Mesodermal cell (in vitro differentiated cells): ENCODE data around the gene CCL4.
"Not testable (repeated sequence)": the region's sequence is repeated elsewhere in the genome, so short reads cannot be mapped to it uniquely, and the experiment has no call there.

Experiments used
- H3K27ac ChIP-seq: 2 replicates; pipeline ENCODE4 v1.7.0; 2013; ENCODE audit warnings: mild to moderate bottlenecking, low read depth, low read length, moderate library complexity; ENCODE audit not compliant: severe bottlenecking
- H3K36me3 ChIP-seq: 2 replicates; pipeline ENCODE4 v1.7.1; 2013; ENCODE audit warnings: mild to moderate bottlenecking, low read length, moderate library complexity; ENCODE audit not compliant: control insufficient read depth, insufficient read depth
- H3K4me1 ChIP-seq: one replicate; pipeline ENCODE4 v1.7.1; 2013; ENCODE audit warnings: mild to moderate bottlenecking, low read length; ENCODE audit not compliant: insufficient read depth, control insufficient read depth, poor library complexity, severe bottlenecking
- H3K4me3 ChIP-seq: 2 replicates; pipeline ENCODE4 v1.7.0; 2013; ENCODE audit warnings: low read length, control low read depth, mild to moderate bottlenecking; ENCODE audit not compliant: insufficient read depth, poor library complexity, severe bottlenecking; ENCODE audit errors: extremely low read depth
- H3K9me3 ChIP-seq: 2 replicates; pipeline ENCODE4 v1.7.1; 2013; ENCODE audit warnings: mild to moderate bottlenecking, low read length, moderate library complexity; ENCODE audit not compliant: control insufficient read depth
- whole genome bisulfite sequencing, 2 experiments: methylation state at CpG; one replicate each; pipeline ENCODE4 v1.1.5; 2013; ENCODE audit warnings: missing lambda C conversion rate in 2 of 2; ENCODE audit not compliant: insufficient coverage in 2 of 2; 5-methylcytosine and 5-hydroxymethylcytosine counted together

The CCL4 gene

GRCh38 chr17:36104246-36104645, 619 bp downstream of the CCL4 start:
- no CpG with 5 or more reads among the region's 7 CpGs for WGBS, 2 experiments
- not testable (repeated sequence) for H3K36me3 ChIP-seq, H3K9me3 ChIP-seq, H3K27ac ChIP-seq, H3K4me3 ChIP-seq, H3K4me1 ChIP-seq

GRCh38 chr17:36104701-36105181, 1.1 kb downstream of the CCL4 start:
- H3K9me3 ChIP-seq: no peaks in the 10 kb centered on the region
- H3K4me1 ChIP-seq: no peaks in the 10 kb centered on the region
- WGBS, 2 experiments: 86 to 88% methylated on average over 4 of the region's 4 CpGs
- H3K4me3 ChIP-seq: no peak overlapping the region
- no peaks in the 10 kb centered on the region for H3K36me3 ChIP-seq
- H3K27ac ChIP-seq: no peak overlapping the region

- no peak overlapping the region for H3K4me3 ChIP-seq
- H3K4me1 ChIP-seq: no peaks in the 10 kb centered on the region
- no peaks in the 10 kb centered on the region for H3K9me3 ChIP-seq
- no peak overlapping the region for H3K27ac ChIP-seq
- 94 to 100% methylated on average over 2 of the region's 5 CpGs for WGBS, 2 experiments
- no peaks in the 10 kb centered on the region for H3K36me3 ChIP-seq
Measured at GRCh38 chr17:36105781-36106492, 2.3 kb downstream of the CCL4 start.

GRCh38 chr17:36106493-36106835, 2.8 kb downstream of the CCL4 start:
- Histone ChIP-seq H3K4me3 (no peak overlapping the region), H3K36me3 (no peaks in the 10 kb centered on the region), H3K27ac (no peak overlapping the region), H3K4me1 (no peaks in the 10 kb centered on the region), H3K9me3 (no peaks in the 10 kb centered on the region)
- 94 to 100% methylated on average over 2 to 6 of the region's 6 CpGs for WGBS, 2 experiments

GRCh38 chr17:36107660-36108059, 4.0 kb downstream of the CCL4 start:
- whole genome bisulfite sequencing, 2 experiments: no CpG with 5 or more reads among the region's 3 CpGs
- peaks cover 3% of the 10 kb centered on the region for H3K9me3 ChIP-seq
- H3K4me1 ChIP-seq: no peaks in the 10 kb centered on the region
- H3K27ac ChIP-seq: no peak overlapping the region
- no peaks in the 10 kb centered on the region for H3K36me3 ChIP-seq
- no peak overlapping the region for H3K4me3 ChIP-seq

- H3K4me3 ChIP-seq, H3K4me1 ChIP-seq: not testable (repeated sequence)
- WGBS, 2 experiments: 90% methylated on average over 3 of the region's 5 CpGs; no CpG with 5 or more reads in 1 of the 2 experiments
Measured at GRCh38 chr17:36108265-36108664, 4.6 kb downstream of the CCL4 start.

GRCh38 chr17:36111068-36111490, 7.5 kb downstream of the CCL4 start:
- no peak overlapping the region for H3K4me3 ChIP-seq
- peaks cover 3% of the 10 kb centered on the region for H3K9me3 ChIP-seq
- H3K27ac ChIP-seq: no peak overlapping the region
- no peaks in the 10 kb centered on the region for H3K4me1 ChIP-seq
- no peaks in the 10 kb centered on the region for H3K36me3 ChIP-seq
- 86 to 93% methylated on average over 3 of the region's 4 CpGs for WGBS, 2 experiments

More at GRCh38 chr17:36108265-36108664, 4.6 kb downstream of the CCL4 start:
- H3K9me3 ChIP-seq, H3K36me3 ChIP-seq, H3K27ac ChIP-seq: not testable (repeated sequence)

GRCh38 chr17:36112572-36112971, 8.9 kb downstream of the CCL4 start:
- H3K36me3 ChIP-seq: no peaks in the 10 kb centered on the region
- H3K9me3 ChIP-seq: peaks cover 3% of the 10 kb centered on the region
- H3K4me3 ChIP-seq: no peak overlapping the region
- H3K27ac ChIP-seq: no peak overlapping the region
- no peaks in the 10 kb centered on the region for H3K4me1 ChIP-seq

- not testable (repeated sequence) for H3K27ac ChIP-seq, H3K36me3 ChIP-seq, H3K9me3 ChIP-seq, H3K4me3 ChIP-seq, H3K4me1 ChIP-seq
- 100% methylated on average over 1 of the region's 1 CpG; no CpG with 5 or more reads in 1 of the 2 experiments for WGBS, 2 experiments
Measured at GRCh38 chr17:36113131-36113530, 9.5 kb downstream of the CCL4 start.

- H3K36me3 ChIP-seq, H3K4me3 ChIP-seq, H3K27ac ChIP-seq, H3K9me3 ChIP-seq, H3K4me1 ChIP-seq: not testable (repeated sequence)
- 79 to 100% methylated on average over 2 to 3 of the region's 5 CpGs for WGBS, 2 experiments
Measured at GRCh38 chr17:36114971-36115648, 11.5 kb downstream of the CCL4 start.

GRCh38 chr17:36115649-36115977, 12.0 kb downstream of the CCL4 start:
- H3K4me1 ChIP-seq, H3K36me3 ChIP-seq, H3K27ac ChIP-seq, H3K9me3 ChIP-seq, H3K4me3 ChIP-seq: not testable (repeated sequence)
